Activated CD8-positive, alpha-beta T cell treated with anti-CD3 and anti-CD28 coated beads for 36 hours (primary cell): Measurements from ENCODE around the gene JMJD1C. TPM values are rescaled to one million over a fixed set of nuclear protein-coding genes. Genes with fewer than 3 reads are reported as not detected.

Experiments
- ATAC-seq: fragments of 200-7000 bp; cut with Tn5 transposase; one replicate; pipeline ENCODE4 v1.10.0; 2021; ENCODE audit warnings: mild to moderate bottlenecking, moderate library complexity
- CTCF ChIA-PET: fragments of 350-600 bp; sonication (Branson Sonifier 250); formaldehyde crosslinking; loops from one replicate; lab custom pipeline; 2021; ENCODE audit warnings: antibody characterized with exemption; lab: Charles Lee
- POLR2A ChIA-PET: fragments of 350-600 bp; sonication (Branson Sonifier 250); formaldehyde crosslinking; loops from one replicate; lab custom pipeline; 2021; ENCODE audit warnings: antibody characterized with exemption; lab: Charles Lee
- DNase-seq: peaks from one replicate; pipeline ENCODE4 v3.0.0-alpha.2; 2020
- H3K27ac Mint-ChIP-seq: one replicate; pipeline ENCODE4 v1.8.0; 2021; ENCODE audit warnings: mild to moderate bottlenecking, mixed read lengths
- H3K27me3 Mint-ChIP-seq: one replicate; pipeline ENCODE4 v1.8.0; 2021; ENCODE audit warnings: mixed read lengths
- H3K36me3 Mint-ChIP-seq: one replicate; pipeline ENCODE4 v1.8.0; 2021; ENCODE audit warnings: low read depth, mixed read lengths
- H3K4me1 Mint-ChIP-seq: one replicate; pipeline ENCODE4 v1.8.0; 2021; ENCODE audit warnings: low read depth, mixed read lengths
- H3K4me3 Mint-ChIP-seq: one replicate; pipeline ENCODE4 v1.8.0; 2021; ENCODE audit warnings: mild to moderate bottlenecking, moderate library complexity, mixed read lengths
- H3K9me3 Mint-ChIP-seq: one replicate; pipeline ENCODE4 v1.8.0; 2021; ENCODE audit warnings: mixed read lengths
- intact Hi-C: fragments of 100-400 bp; cut with micrococcal nuclease; formaldehyde crosslinking; loops from one replicate; pipeline ENCODE4 v1.10.0; 2022
- total RNA-seq, 2 experiments: library from RNA; stranded (reverse); gene quantifications; one replicate each; pipeline ENCODE4 v1.2.3, GENCODE V29; 2021
- TF ChIP-seq, protein P1 (sequence below): fragments of 200-600 bp; IDR thresholded peaks from one replicate; pipeline ENCODE4 v1.8.0; 2022; ENCODE audit warnings: antibody characterized with exemption, mild to moderate bottlenecking

Gene JMJD1C
- total RNA-seq, 2 experiments from 2014 or later: 45.2 to 48.1 TPM

GRCh38 chr10:63363951-63364350, 101.8 kb downstream of the JMJD1C start:
- ChIA-PET CTCF (no interaction called here), POLR2A (no interaction called here)
- Mint-ChIP-seq H3K27ac (no peak overlapping the region), H3K27me3 (no peaks in the 10 kb centered on the region), H3K4me3 (no peak overlapping the region), H3K4me1 (no peaks in the 10 kb centered on the region), H3K36me3 (peaks cover 6% of the 10 kb centered on the region), H3K9me3 (no peaks in the 10 kb centered on the region)
- TF ChIP-seq, protein P1, sequence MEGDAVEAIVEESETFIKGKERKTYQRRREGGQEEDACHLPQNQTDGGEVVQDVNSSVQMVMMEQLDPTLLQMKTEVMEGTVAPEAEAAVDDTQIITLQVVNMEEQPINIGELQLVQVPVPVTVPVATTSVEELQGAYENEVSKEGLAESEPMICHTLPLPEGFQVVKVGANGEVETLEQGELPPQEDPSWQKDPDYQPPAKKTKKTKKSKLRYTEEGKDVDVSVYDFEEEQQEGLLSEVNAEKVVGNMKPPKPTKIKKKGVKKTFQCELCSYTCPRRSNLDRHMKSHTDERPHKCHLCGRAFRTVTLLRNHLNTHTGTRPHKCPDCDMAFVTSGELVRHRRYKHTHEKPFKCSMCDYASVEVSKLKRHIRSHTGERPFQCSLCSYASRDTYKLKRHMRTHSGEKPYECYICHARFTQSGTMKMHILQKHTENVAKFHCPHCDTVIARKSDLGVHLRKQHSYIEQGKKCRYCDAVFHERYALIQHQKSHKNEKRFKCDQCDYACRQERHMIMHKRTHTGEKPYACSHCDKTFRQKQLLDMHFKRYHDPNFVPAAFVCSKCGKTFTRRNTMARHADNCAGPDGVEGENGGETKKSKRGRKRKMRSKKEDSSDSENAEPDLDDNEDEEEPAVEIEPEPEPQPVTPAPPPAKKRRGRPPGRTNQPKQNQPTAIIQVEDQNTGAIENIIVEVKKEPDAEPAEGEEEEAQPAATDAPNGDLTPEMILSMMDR: no peak
- intact Hi-C loops: no loop called here
- DNase-seq (no peak), ATAC-seq (no peak)

- intact Hi-C loops: no loop called here
- H3K36me3 Mint-ChIP-seq: peaks cover 3% of the 10 kb centered on the region
- POLR2A ChIA-PET: no interaction called here
- no peaks in the 10 kb centered on the region for H3K9me3 Mint-ChIP-seq
- no peak overlapping the region for H3K4me3 Mint-ChIP-seq
- peaks cover 18% of the 10 kb centered on the region for H3K4me1 Mint-ChIP-seq
- no peak for DNase-seq
- H3K27me3 Mint-ChIP-seq: no peaks in the 10 kb centered on the region
- no peak for ATAC-seq
- TF ChIP-seq, protein P1: no peak
- H3K27ac Mint-ChIP-seq: peak overlapping the region; percentile 31
- CTCF ChIA-PET: interaction anchor here (0.6 to 1.2 kb wide), 2 partner anchors 38 to 188 kb away, joined by 3 to 4 read pairs; no protein-coding TSS in a partner anchor
Measured at GRCh38 chr10:63355682-63356081, 110.1 kb downstream of the JMJD1C start.

- no peak for DNase-seq
- ATAC-seq: no peak
- TF ChIP-seq, protein P1: no peak
- peaks cover 18% of the 10 kb centered on the region for H3K4me1 Mint-ChIP-seq
- POLR2A ChIA-PET: no interaction called here
- intact Hi-C loops: no loop called here
- no peaks in the 10 kb centered on the region for H3K9me3 Mint-ChIP-seq
- H3K4me3 Mint-ChIP-seq: no peak overlapping the region
- H3K27ac Mint-ChIP-seq: no peak overlapping the region
- peaks cover 6% of the 10 kb centered on the region for H3K36me3 Mint-ChIP-seq
- CTCF ChIA-PET: interaction anchor here (0.6 to 1.1 kb wide), 2 partner anchors 277 to 367 kb away, joined by 3 read pairs; no protein-coding TSS in a partner anchor
- H3K27me3 Mint-ChIP-seq: no peaks in the 10 kb centered on the region
Measured at GRCh38 chr10:63352976-63353375, 112.8 kb downstream of the JMJD1C start.

DNA sequence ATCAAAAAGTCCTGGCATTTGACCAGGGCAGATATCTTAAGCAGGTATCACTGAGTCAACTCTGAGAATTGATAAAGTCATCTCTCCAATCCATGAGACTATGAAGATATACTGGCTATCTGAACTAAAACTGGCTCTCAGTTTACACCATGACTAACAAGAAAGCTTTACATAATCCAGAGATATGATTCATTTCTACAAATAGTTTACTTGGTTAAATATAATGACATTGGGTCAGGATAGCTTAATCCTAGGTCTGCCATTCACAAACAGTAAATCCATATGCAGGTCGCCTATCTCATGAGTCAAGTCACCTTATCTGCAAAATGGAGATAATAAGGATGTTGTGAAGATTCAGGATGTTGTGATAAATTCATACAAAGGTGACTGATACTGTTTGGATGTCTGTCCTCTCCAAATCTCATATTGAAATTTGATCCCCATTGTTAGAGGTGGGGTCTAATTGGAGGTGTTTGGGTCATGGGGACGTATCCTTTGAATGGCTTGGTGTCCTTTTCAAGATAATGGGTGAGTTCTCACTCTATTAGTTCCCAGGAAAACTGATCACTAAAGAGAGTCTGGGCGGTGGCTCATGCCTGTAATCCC, 117.4 kb downstream of the JMJD1C start:
- no peak overlapping the region for H3K4me3 Mint-ChIP-seq
- TF ChIP-seq, protein P1: no peak
- intact Hi-C loops: no loop called here
- H3K27me3 Mint-ChIP-seq: no peaks in the 10 kb centered on the region
- H3K9me3 Mint-ChIP-seq: no peaks in the 10 kb centered on the region
- ATAC-seq (no peak), DNase-seq (no peak)
- POLR2A ChIA-PET: no interaction called here
- peaks cover 16% of the 10 kb centered on the region for H3K4me1 Mint-ChIP-seq
- CTCF ChIA-PET: no interaction called here
- H3K27ac Mint-ChIP-seq: no peak overlapping the region
- H3K36me3 Mint-ChIP-seq: peaks cover 6% of the 10 kb centered on the region

DNA sequence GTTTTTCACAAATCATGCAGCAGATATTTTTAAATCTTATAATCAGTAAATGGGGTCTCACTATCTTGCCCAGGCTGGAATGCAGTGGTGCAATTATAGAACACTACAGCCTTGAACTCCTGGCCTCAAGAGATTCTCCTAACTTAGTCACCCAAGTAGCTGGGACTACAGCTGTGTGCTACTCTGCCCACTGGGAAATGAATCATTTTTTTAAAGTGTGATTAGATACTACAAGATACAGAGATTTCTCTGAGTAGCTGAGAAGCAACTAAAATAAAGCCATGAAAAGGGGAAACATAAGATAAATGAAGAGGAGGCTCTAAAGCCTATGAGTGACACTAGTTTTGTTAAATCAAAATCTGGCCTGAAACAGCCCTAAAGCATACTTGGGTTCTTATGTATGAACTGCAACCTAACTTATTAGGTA, 119.7 kb downstream of the JMJD1C start:
- no peak for DNase-seq
- Mint-ChIP-seq H3K27ac (no peak overlapping the region), H3K27me3 (no peaks in the 10 kb centered on the region), H3K4me1 (peaks cover 10% of the 10 kb centered on the region), H3K9me3 (no peaks in the 10 kb centered on the region), H3K36me3 (peaks cover 3% of the 10 kb centered on the region), H3K4me3 (no peak overlapping the region)
- intact Hi-C loops: no loop called here
- POLR2A ChIA-PET: no interaction called here
- TF ChIP-seq, protein P1: no peak
- CTCF ChIA-PET: no interaction called here
- ATAC-seq: peak; percentile 34
